NCI-H2029 (cell line): ENCODE results near the gene GRK7.
"Not testable (repeated sequence)": the region's sequence is repeated elsewhere in the genome, so short reads cannot be mapped to it uniquely, and the experiment has no call there.

ENCODE experiments used
- DNase-seq: peaks from one replicate; lab custom pipeline; 2025; lab: John Stamatoyannopoulos, UW

GRK7 gene

GRCh38 chr3:141763088-141763750, at the start of gene GRK7:
GRK7 (plus strand) TSS chr3:141763408; CDS start chr3:141778285, 14,877 bp downstream.
- no peak for DNase-seq

GRCh38 chr3:141714671-141715070, 48.5 kb upstream of the GRK7 start:
- no peak for DNase-seq

DNA sequence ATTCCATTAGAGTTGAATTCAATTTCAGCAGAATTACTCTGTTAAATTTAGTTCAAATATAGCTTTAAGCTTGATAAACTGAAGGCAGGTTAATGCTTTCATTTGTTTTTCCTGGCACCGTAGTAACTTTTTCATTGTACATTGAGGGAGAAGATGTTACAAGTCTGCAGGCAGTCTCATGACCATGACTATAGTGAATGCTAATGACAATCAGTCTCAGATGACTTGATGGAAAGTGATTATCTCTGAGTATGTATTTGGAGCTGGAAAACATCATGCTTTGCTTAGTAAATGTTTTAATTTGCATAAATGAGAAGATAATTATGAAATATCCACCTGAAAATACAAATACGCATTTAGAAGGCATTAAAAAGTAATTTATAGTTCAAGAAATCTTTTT, 41.1 kb upstream of the GRK7 start:
- no peak for DNase-seq

DNA sequence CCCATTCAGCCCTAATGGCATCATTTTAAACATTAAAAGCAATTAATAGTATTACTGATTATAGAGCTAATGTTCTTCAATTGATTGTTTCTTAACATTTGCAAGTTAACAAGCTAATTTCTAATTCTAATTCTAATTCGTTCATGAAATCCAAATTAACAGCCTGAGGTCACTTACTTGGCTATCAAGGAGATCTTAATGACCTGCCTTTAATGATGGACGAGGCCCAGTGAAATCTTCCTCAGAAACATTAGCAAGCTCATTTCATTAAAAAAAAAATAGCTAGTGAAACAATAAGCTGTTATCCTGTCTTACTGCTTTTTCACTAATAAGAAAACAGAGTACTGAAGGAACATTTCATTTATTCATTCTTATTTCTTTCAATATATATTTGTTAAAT, 40.6 kb upstream of the GRK7 start:
- DNase-seq = no peak

- DNase-seq = no peak
These were observed 40.0 kb upstream of the GRK7 start for GRCh38 chr3:141723255-141723654.

DNA sequence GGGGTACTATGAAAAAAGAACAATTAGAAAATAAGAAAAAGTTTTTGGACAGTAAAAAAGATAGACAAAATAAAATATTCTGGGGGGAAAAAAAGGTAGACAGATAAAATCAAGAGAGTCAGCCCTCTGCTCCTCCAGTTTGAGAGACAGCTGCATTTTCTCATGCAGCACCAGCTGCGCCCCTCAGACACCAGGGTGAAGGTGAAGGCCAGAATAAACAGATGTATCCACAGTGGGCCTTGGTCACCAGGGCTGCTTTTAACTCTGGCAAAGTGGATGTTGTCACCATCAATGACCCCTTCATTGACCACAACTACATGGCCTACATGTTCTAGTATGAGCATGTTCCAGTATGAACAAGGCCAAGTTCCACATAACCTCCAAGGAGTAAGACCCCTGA, 39.0 kb upstream of the GRK7 start:
- no peak for DNase-seq

GRCh38 chr3:141725036-141725435, 38.2 kb upstream of the GRK7 start:
- no peak for DNase-seq

GRCh38 chr3:141726483-141726882, 36.7 kb upstream of the GRK7 start:
- DNase-seq = no peak

GRCh38 chr3:141728355-141728892, 34.8 kb upstream of the GRK7 start:
- no peak for DNase-seq

DNA sequence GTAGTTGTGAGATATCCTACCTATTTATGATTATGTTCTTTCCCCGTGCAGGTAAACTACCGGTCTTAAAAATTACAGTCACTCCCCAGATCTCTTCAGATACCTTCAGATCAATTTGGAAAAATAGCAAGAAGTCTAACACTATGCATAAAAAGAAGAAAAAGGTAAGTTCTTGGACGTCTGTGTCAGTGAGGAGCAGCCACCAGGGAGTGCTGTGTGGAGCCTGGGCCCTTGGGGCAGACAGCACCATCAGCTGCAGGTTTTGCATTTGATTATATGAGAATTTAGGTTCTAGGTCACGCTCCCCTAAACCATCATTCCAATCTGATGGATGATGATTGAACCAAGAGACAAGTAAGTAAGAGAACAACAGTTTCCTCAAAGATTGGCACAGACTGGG, 34.0 kb upstream of the GRK7 start:
- DNase-seq = no peak

DNA sequence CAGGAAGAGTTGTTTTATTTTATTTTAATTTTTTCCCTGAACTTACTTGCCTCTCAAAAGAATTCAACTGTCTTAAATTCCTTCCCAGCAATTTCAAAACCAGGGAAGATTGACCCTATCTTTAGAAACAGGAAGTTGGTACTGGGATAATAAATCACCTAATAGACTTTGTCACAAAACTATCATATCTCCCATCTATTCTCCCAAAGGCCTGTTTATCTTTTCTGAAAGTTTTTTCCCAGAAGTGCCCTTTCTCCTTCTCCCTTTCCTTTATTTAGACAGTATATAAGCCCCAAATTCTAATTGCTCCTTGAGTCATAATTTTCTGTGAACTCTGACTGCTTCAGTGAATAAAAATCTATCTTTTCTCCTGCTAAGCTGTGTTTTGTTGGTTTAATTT, 28.0 kb upstream of the GRK7 start:
- no peak for DNase-seq

- no peak for DNase-seq
These were observed 27.3 kb upstream of the GRK7 start for GRCh38 chr3:141735770-141736465.

DNA sequence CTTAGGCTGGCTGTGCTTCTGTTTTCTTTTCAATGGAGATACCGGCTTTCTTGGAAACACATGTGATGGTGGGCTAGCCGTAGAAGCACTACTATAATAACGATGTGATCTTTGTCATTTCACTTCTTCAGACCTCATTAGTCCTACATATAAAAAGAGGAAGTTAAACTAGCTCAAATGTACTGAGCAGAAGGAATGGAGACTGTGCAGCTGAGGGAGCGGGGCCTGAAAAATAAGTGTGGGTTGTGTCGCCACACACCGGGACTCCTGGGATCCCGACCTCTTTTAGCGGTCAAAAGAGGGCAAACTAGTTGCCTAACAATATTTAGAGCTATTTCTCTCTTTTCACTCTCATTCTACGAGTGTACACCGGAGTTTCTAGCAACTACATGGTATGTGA, 26.1 kb upstream of the GRK7 start:
- no peak for DNase-seq

DNA sequence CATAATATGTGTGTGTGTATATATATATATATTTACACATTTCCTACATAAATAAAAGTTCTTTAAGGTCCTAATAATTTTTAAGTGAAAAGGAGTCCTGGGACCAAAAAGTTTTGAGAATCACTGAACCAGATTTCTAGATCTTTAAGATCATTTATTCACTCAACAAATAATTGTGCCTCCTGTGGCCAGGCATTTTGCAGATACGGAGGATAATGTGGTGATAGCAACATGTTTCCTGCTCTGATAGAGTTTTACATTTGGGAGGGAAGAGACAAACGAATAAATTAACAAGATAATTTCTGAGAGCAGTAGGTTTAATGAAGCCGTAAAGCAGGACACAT, 25.6 kb upstream of the GRK7 start:
- DNase-seq = no peak

GRCh38 chr3:141738022-141738890, 25.0 kb upstream of the GRK7 start, which contains the start of gene RNF7:
RNF7 (plus strand) TSS chr3:141738298; CDS start chr3:141738342, 44 bp downstream.
- DNase-seq = peak; percentile 94

GRCh38 chr3:141738891-141739363, 24.3 kb upstream of the GRK7 start:
- DNase-seq = no peak

DNA sequence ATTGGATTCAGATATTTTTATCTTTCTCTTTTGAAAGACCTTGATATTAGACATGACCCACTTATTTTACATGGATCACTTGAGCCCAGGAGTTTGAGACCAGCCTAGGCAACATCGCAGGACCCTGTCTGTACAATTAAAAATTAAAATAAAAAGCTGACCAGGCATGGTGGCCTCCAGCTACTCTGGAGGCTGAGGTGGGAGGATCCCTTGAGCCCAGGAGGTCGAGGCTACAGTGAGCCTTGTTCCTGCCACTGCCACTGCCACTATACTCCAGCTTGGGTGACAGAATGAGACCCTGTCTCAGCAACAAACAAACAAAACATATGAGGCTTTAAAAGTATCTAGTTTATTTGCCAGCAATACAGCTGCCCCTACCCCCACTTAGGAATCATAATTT, 23.5 kb upstream of the GRK7 start:
- no peak for DNase-seq

GRCh38 chr3:141740349-141740748, 22.9 kb upstream of the GRK7 start:
- DNase-seq = no peak

GRCh38 chr3:141743305-141743704, 19.9 kb upstream of the GRK7 start:
- no peak for DNase-seq

DNA sequence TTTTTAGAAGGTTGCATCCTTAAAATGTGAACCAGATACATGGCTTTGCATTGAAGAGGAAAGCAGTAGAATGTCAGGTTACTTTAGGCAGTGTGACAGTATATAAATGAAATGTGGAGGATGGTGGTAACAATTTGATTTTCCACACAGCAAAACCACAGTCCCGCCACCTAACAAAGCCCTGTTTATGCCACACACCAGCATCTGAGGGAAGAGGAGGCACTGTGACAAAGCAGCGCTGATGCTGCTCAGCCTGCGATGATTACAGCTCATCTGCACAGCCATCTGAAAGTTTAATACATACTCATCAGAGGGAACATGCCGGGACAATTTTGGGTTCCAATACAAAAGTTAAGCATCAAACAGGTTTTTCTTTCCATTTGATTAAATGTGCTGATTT, 16.2 kb upstream of the GRK7 start:
- no peak for DNase-seq

GRCh38 chr3:141753399-141753798, 9.8 kb upstream of the GRK7 start:
- no peak for DNase-seq

DNA sequence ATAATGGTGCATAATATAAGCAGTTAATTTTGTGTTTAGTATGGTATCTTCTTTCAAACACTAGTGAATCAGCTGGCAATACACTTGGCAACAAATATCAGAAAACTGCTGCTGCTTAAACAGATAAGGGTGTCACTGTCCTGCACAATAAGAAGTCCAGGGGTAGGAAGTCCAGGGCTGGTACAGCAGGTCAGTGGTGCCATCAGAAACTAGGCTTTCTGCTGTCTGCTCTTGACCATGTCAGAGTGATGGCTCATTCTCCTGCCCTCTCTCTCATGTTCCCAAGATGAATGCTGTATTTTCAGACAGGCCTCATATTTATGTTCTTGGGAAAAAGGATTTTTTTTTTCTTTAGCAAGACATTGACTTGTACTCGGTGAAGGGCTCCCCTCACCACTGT, 9.2 kb upstream of the GRK7 start:
- no peak for DNase-seq

DNA sequence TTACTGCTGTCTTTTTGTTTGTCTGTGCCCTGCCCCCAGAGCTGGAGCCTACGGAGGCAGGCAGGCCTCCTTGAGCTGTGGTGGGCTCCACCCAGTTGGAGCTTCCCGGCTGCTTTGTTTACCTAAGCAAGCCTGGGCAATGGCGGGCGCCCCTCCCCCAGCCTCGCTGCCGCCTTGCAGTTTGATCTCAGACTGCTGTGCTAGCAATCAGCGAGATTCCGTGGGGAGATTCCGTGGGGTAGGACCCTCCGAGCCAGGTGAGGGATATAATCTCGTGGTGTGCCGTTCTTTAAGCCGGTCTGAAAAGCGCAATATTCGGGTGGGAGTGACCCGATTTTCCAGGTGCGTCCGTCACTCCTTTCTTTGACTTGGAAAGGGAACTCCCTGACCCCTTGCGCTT, 656 bp upstream of the GRK7 start:
- not testable (repeated sequence) for DNase-seq
